ENCODE data around the gene MAB21L4. TPM values are rescaled to one million over a fixed set of nuclear protein-coding genes. Genes with fewer than 3 reads are reported as not detected.

Gene MAB21L4
- total RNA-seq, 1 experiment from 2014 or later, result 0.15 TPM

DNA sequence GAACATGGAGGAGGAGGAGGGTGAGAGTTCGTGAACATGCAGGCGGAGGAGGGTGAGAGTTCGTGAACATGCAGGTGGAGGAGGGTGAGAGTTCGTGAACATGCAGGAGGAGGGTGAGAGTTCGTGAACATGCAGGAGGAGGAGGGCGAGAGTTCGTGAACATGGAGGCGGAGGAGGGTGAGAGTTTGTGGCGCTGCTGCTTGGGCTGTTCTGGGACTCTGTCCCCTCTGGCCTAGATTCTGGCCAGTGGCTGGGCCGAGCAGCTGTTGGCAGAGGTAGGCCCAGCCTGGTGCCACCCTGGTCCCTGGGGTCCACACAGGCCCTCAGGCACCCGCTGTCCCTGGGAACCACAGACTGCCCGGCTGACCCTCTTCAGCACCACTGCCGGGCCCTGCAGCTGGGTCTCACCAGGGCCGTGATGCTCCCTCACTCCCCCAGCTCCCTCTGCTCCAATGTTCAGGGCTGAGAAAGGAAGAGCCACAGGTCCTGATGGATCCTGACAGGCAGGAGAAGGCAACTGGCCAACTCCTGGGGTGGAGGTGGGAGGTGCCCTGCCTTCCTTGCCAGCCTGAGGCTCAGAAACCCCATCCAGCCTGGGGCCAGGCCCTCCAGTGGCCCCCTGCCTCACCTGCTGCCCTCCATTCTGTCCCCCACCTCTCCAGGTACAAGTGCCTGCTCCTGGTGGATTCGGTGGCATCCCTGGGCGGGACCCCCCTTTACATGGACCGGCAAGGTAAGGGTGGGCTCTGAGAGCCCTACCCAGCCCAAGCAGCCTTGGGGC, 23.4 kb downstream of the MAB21L4 start:
- no peak overlapping the region; the same call in 1 of the 2 replicates for H3K14ac ChIP-seq (ENCODE audit: insufficient read depth, low read length)
- H3K23ac ChIP-seq (ENCODE audit: insufficient read length, low read depth, low read length), result no peak overlapping the region
- Mint-ChIP-seq H3K9me3 (no peaks in the 10 kb centered on the region), H3K27ac (peak overlapping the region in 1 of 3 experiments; percentile 85; a peak in 1 of 7 replicates), H3K36me3 (ENCODE audit: insufficient read depth in 1 of 3, low read depth in 3 of 3) (no peaks in the 10 kb centered on the region; a peak in 1 of 7 replicates), H3K4me3 (no peak overlapping the region), H3K27me3 (ENCODE audit: low read depth) (no peaks in the 10 kb centered on the region), H3K4me1 (peaks cover 0 to 3% of the 10 kb centered on the region in 2 experiments; a peak in 1 of 4 replicates)
- no peaks in the 10 kb centered on the region for H4K20me1 ChIP-seq (ENCODE audit: control insufficient read depth, insufficient read depth, insufficient read length)
- H3K27ac ChIP-seq (ENCODE audit: insufficient read length, low read depth, low read length), result no peak overlapping the region
- H2BK15ac ChIP-seq (ENCODE audit: low read depth, low read length), result no peak overlapping the region
- H2AK5ac ChIP-seq (ENCODE audit: insufficient read length, low read length), result no peak overlapping the region
- no peak overlapping the region for H2BK20ac ChIP-seq (ENCODE audit: low read depth, low read length, poor library complexity, severe bottlenecking)
- WGBS (ENCODE audit: extremely low coverage, insufficient read length, low lambda C conversion rate), result no CpG with 5 or more reads among the region's 17 CpGs
- no peak overlapping the region for H4K91ac ChIP-seq (ENCODE audit: insufficient read length, low read depth, low read length)
- no peak overlapping the region for H2BK5ac ChIP-seq (ENCODE audit: insufficient read length, low read length)
- H3T11ph ChIP-seq (ENCODE audit: low read length), result no peak overlapping the region
- no peaks in the 10 kb centered on the region for H3K9me3 ChIP-seq (ENCODE audit: control insufficient read depth, low read depth, low read length)
- no peaks in the 10 kb centered on the region for H3K27me3 ChIP-seq (ENCODE audit: insufficient read depth, low read length)
- H3K18ac ChIP-seq (ENCODE audit: insufficient read length, low read depth, low read length), result no peak overlapping the region
- H3K4ac ChIP-seq (ENCODE audit: low read depth, low read length), result no peak overlapping the region
- H3K23me2 ChIP-seq (ENCODE audit: insufficient read length, low read depth, low read length, poor library complexity, severe bottlenecking), result no peaks in the 10 kb centered on the region
- peak; percentile 26 for DNase-seq
- H4K5ac ChIP-seq (ENCODE audit: insufficient read length, low read depth, low read length), result no peak overlapping the region
- H2BK120ac ChIP-seq (ENCODE audit: low read depth, low read length, poor library complexity, severe bottlenecking), result no peak overlapping the region
- no peak overlapping the region for H3K9ac ChIP-seq (ENCODE audit: extremely low read depth, insufficient read length, low read length)
- no peak overlapping the region for H4K8ac ChIP-seq (replicated peaks; ENCODE audit: insufficient read length, low read depth, low read length)
- H3K56ac ChIP-seq (ENCODE audit: insufficient read length, low read depth, low read length), result no peak overlapping the region
- no peak overlapping the region for H2BK12ac ChIP-seq (ENCODE audit: insufficient read length, low read depth, low read length)
- no peak overlapping the region for H2AFZ ChIP-seq (ENCODE audit: low read length)
- H3K79me2 ChIP-seq (ENCODE audit: insufficient read depth, low read length), result no peaks in the 10 kb centered on the region
- TF ChIP-seq, protein P1, sequence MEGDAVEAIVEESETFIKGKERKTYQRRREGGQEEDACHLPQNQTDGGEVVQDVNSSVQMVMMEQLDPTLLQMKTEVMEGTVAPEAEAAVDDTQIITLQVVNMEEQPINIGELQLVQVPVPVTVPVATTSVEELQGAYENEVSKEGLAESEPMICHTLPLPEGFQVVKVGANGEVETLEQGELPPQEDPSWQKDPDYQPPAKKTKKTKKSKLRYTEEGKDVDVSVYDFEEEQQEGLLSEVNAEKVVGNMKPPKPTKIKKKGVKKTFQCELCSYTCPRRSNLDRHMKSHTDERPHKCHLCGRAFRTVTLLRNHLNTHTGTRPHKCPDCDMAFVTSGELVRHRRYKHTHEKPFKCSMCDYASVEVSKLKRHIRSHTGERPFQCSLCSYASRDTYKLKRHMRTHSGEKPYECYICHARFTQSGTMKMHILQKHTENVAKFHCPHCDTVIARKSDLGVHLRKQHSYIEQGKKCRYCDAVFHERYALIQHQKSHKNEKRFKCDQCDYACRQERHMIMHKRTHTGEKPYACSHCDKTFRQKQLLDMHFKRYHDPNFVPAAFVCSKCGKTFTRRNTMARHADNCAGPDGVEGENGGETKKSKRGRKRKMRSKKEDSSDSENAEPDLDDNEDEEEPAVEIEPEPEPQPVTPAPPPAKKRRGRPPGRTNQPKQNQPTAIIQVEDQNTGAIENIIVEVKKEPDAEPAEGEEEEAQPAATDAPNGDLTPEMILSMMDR (conservative IDR thresholded peaks at IDR 0.05), result no peak
- H3K79me1 ChIP-seq (ENCODE audit: insufficient read depth, low read depth, low read length, poor library complexity, severe bottlenecking), result no peaks in the 10 kb centered on the region
- H3K4me1 ChIP-seq (ENCODE audit: insufficient read depth, low read length), result no peaks in the 10 kb centered on the region
- H3K4me2 ChIP-seq (ENCODE audit: insufficient read depth, insufficient read length, low read length), result no peak overlapping the region

Data from H9 (cell line).